Naive thymus-derived CD4-positive, alpha-beta T cell (primary cell): ENCODE results near the gene TDO2. TPM values are rescaled to one million over a fixed set of nuclear protein-coding genes. Genes with fewer than 3 reads are reported as not detected.

ENCODE experiments used
- ATAC-seq: fragments of 150-1000 bp; cut with Tn5 transposase; 2 replicates; pipeline ENCODE4 v1.10.0; 2021; ENCODE audit warnings: mild to moderate bottlenecking, moderate library complexity
- CTCF ChIA-PET: fragments of 350-600 bp; sonication (Branson Sonifier 250); formaldehyde crosslinking; loops from one replicate; lab custom pipeline; 2021; ENCODE audit warnings: antibody characterized with exemption; lab: Charles Lee
- POLR2A ChIA-PET: fragments of 350-600 bp; sonication (Branson Sonifier 250); formaldehyde crosslinking; loops from one replicate; lab custom pipeline; 2021; ENCODE audit warnings: antibody characterized with exemption, inconsistent platforms; lab: Charles Lee
- DNase-seq, 9 donors: peaks; one replicate each; pipeline versions ENCODE4 v3.0.0 to v3.0.0-alpha.2; 2020 to 2022; ENCODE audit warnings: mixed read lengths in 1 of 9
- H3K27ac ChIP-seq: one replicate; pipeline ENCODE4 v1.7.0; 2013; ENCODE audit warnings: mild to moderate bottlenecking, low read depth, low read length, moderate library complexity
- H3K27me3 ChIP-seq, 2 donors: one replicate each; pipeline ENCODE4 v1.7.0; 2013; ENCODE audit warnings: low read length in 2 of 2, mild to moderate bottlenecking in 2 of 2, moderate library complexity in 2 of 2; ENCODE audit not compliant: control insufficient read depth in 2 of 2, insufficient read depth in 2 of 2
- H3K36me3 ChIP-seq, 3 experiments: 1 replicate in 2 of 3; 2 replicates in 1 of 3; pipeline ENCODE4 v1.7.0; 2013; ENCODE audit warnings: low read length in 3 of 3, mild to moderate bottlenecking in 3 of 3, moderate library complexity in 1 of 3; ENCODE audit not compliant: insufficient read depth in 3 of 3, control insufficient read depth in 2 of 3
- H3K4me1 ChIP-seq, 2 donors: one replicate each; pipeline ENCODE4 v1.7.0; 2013; ENCODE audit warnings: low read length in 2 of 2, mild to moderate bottlenecking in 2 of 2, moderate library complexity in 1 of 2; ENCODE audit not compliant: control insufficient read depth in 2 of 2, insufficient read depth in 2 of 2
- H3K4me3 ChIP-seq: 2 replicates; pipeline ENCODE4 v1.7.0; 2013; ENCODE audit warnings: mild to moderate bottlenecking, low read length
- H3K9me3 ChIP-seq, 3 experiments: 1 replicate in 2 of 3; 2 replicates in 1 of 3; pipeline ENCODE4 v1.7.0; 2013; ENCODE audit warnings: low read length in 3 of 3; ENCODE audit not compliant: control insufficient read depth in 2 of 3
- H3K27ac Mint-ChIP-seq, 9 donors: one replicate each; pipeline ENCODE4 v1.8.0; 2020 to 2022; ENCODE audit warnings: mixed read lengths in 9 of 9, mild to moderate bottlenecking in 8 of 9, moderate library complexity in 5 of 9, inconsistent platforms in 2 of 9
- H3K27me3 Mint-ChIP-seq, 5 donors: one replicate each; pipeline ENCODE4 v1.8.0; 2021 to 2022; ENCODE audit warnings: mixed read lengths in 5 of 5, mild to moderate bottlenecking in 1 of 5
- H3K36me3 Mint-ChIP-seq, 5 donors: one replicate each; pipeline ENCODE4 v1.8.0; 2020 to 2022; ENCODE audit warnings: mixed read lengths in 5 of 5, mild to moderate bottlenecking in 3 of 5, inconsistent platforms in 1 of 5
- H3K4me1 Mint-ChIP-seq, 7 donors: one replicate each; pipeline ENCODE4 v1.8.0; 2020 to 2022; ENCODE audit warnings: mixed read lengths in 7 of 7, mild to moderate bottlenecking in 3 of 7, inconsistent platforms in 1 of 7
- H3K4me3 Mint-ChIP-seq, 10 donors: one replicate each; pipeline ENCODE4 v1.8.0; 2020 to 2022; ENCODE audit warnings: mild to moderate bottlenecking in 10 of 10, mixed read lengths in 10 of 10, moderate library complexity in 6 of 10, inconsistent platforms in 2 of 10
- H3K9me3 Mint-ChIP-seq, 11 donors: one replicate each; pipeline ENCODE4 v1.8.0; 2020 to 2022; ENCODE audit warnings: mixed read lengths in 11 of 11, mild to moderate bottlenecking in 4 of 11, inconsistent platforms in 1 of 11, moderate library complexity in 1 of 11
- intact Hi-C, 2 donors: fragments of 100-400 bp; cut with micrococcal nuclease; formaldehyde crosslinking; loops; one replicate each; pipeline ENCODE4 v1.15.1; 2023
- polyA plus RNA-seq, 2 donors: library from polyadenylated mRNA; unstranded; fragments of 300-500 nt; fragmentation: Illumina TruSeq; gene quantifications; one replicate each; pipeline ENCODE4 v1.2.3, GENCODE V29; 2021
- total RNA-seq, 6 experiments: library from RNA in 5 of 6; stranded (reverse) in 5 of 6; gene quantifications; 1 replicate in 5 of 6; 2 replicates in 1 of 6; pipeline ENCODE4 v1.2.3 and lab custom pipeline; 2021 to 2026

TDO2 gene
- total and polyA plus RNA-seq, 7 experiments from 2014 or later: not detected

DNA sequence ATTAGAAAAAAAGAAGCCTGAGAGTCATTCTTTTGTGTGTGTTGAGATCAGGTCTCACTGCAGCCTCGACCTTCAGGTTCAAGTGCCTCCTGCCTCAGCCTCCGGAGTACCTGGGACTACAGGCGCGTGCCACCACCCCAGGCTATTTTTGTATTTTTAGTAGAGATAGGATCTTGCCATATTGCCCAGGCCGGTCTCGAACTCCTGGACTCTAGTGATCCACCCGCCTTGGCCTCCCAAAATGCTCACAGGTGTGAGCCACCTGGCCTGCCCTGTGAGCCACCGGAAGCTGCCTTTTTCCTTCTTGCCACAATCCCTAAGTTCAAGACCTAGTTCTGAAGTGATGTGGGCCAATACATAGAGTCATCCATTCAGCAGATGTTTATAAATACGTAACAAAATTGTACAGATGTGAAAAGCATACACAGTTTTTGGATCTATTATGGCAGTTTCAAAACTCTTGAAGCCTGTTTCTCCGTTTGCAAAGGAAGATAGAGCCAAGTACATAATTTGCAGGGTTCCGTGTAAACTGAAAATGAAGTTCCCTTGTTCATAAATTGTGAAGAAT lies 50.7 kb downstream of the TDO2 start:
- peak overlapping the region; percentile 97 to 100 (median 99) for H3K27ac Mint-ChIP-seq
- H3K9me3 Mint-ChIP-seq: peaks cover 0 to 1% (median 0%) of the 10 kb centered on the region in 11 donors
- intact Hi-C loops: loop anchor here in 1 of 2 donors (5.0 to 10.0 kb wide), 2 partner anchors 319 to 1147 kb away; no protein-coding TSS in a partner anchor
- peaks cover 4 to 17% (median 15%) of the 10 kb centered on the region in 5 donors for H3K27me3 Mint-ChIP-seq
- peak overlapping the region; percentile 92 for H3K27ac ChIP-seq
- H3K4me1 Mint-ChIP-seq: peaks cover 5 to 36% (median 30%) of the 10 kb centered on the region in 7 donors
- ATAC-seq (no peak), DNase-seq (no peak)
- peaks cover 4% of the 10 kb centered on the region in 2 donors for H3K4me1 ChIP-seq
- H3K4me3 Mint-ChIP-seq: peak overlapping the region; percentile 90 to 99 (median 98)
- ChIA-PET CTCF (interaction anchor here (0.6 to 2.5 kb wide), 5 partner anchors 10 to 161 kb away, joined by 3 to 17 read pairs (median 6); no protein-coding TSS in a partner anchor), POLR2A (interaction anchor here (0.8 to 1.3 kb wide), 3 partner anchors 144 to 1404 kb away, joined by 3 to 5 read pairs (median 3); partner anchors contain the start of gene PLRG1)
- no peaks in the 10 kb centered on the region for H3K9me3 ChIP-seq
- H3K27me3 ChIP-seq: no peaks in the 10 kb centered on the region
- no peaks in the 10 kb centered on the region for H3K36me3 Mint-ChIP-seq
- H3K36me3 ChIP-seq: peaks cover 0 to 3% (median 0%) of the 10 kb centered on the region in 3 experiments
- peak overlapping the region; percentile 94 for H3K4me3 ChIP-seq

DNA sequence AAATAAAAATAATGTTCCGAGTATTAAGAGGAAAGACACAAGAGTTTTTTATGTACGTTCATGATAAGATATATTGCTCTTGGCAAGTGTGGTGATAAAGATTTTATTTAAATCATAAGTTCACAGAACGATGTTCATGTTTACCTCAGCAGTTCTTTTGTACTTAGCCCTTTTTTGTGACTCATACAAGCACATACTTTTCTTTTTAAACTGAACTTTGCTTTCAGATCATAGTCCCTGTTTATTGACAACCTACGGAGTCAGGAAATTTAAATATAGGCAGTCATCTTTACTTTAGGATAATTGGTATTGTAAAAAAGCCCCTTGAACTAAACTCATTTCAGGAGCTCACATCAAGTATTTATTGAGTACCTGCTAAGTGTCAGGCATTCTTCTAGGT lies 51.4 kb downstream of the TDO2 start:
- H3K4me1 Mint-ChIP-seq: peaks cover 5 to 31% (median 29%) of the 10 kb centered on the region in 7 donors
- peaks cover 0 to 1% (median 0%) of the 10 kb centered on the region in 11 donors for H3K9me3 Mint-ChIP-seq
- ChIA-PET POLR2A (interaction anchor here (0.7 kb wide), 1 partner anchor 34 kb away, joined by 3 read pairs; no protein-coding TSS in a partner anchor), CTCF (no interaction called here)
- H3K4me3 Mint-ChIP-seq: peak overlapping the region in 5 of 10 donors; percentile 33 to 99 (median 98)
- no peak overlapping the region for H3K27ac ChIP-seq
- intact Hi-C loops: loop anchor here in 1 of 2 donors (5.0 to 10.0 kb wide), 2 partner anchors 320 to 1148 kb away; no protein-coding TSS in a partner anchor
- H3K36me3 ChIP-seq: peaks cover 0 to 3% (median 0%) of the 10 kb centered on the region in 3 experiments
- no peaks in the 10 kb centered on the region for H3K27me3 ChIP-seq
- H3K36me3 Mint-ChIP-seq: no peaks in the 10 kb centered on the region
- no peak overlapping the region for H3K4me3 ChIP-seq
- peaks cover 4% of the 10 kb centered on the region in 2 donors for H3K4me1 ChIP-seq
- H3K9me3 ChIP-seq: no peaks in the 10 kb centered on the region
- no peak for ATAC-seq
- DNase-seq: no peak
- peaks cover 4 to 23% (median 16%) of the 10 kb centered on the region in 5 donors for H3K27me3 Mint-ChIP-seq
- H3K27ac Mint-ChIP-seq: peak overlapping the region in 6 of 9 donors; percentile 16 to 100 (median 98)

DNA sequence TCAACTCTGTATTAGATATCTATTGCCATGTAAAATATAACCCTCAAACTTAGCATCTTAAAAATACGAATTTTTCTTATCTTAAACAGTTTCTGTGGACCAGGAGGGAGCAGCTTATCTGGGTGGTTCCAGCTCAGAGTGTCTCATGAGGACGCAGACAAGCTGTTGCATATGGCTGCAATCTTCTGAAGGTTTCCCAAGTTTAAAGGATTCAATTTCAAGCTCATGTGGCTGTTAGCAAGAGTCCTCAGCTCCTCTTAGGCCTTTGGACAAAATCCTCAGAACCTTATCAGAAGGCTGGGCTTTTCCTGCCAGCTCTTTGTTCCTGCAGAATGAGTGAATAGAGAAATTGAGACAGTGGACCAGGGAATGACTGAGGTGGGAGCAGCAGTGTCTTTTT lies 53.0 kb downstream of the TDO2 start:
- CTCF ChIA-PET: no interaction called here
- H3K4me3 ChIP-seq: no peak overlapping the region
- H3K4me3 Mint-ChIP-seq: no peak overlapping the region
- peaks cover 0 to 1% (median 0%) of the 10 kb centered on the region in 11 donors for H3K9me3 Mint-ChIP-seq
- H3K9me3 ChIP-seq: no peaks in the 10 kb centered on the region
- POLR2A ChIA-PET: no interaction called here
- peaks cover 4 to 25% (median 17%) of the 10 kb centered on the region in 5 donors for H3K27me3 Mint-ChIP-seq
- intact Hi-C loops: loop anchor here in 1 of 2 donors (10.0 kb wide), 1 partner anchor 322 kb away; no protein-coding TSS in a partner anchor
- peaks cover 5 to 28% (median 25%) of the 10 kb centered on the region in 7 donors for H3K4me1 Mint-ChIP-seq
- no peak for DNase-seq
- no peaks in the 10 kb centered on the region for H3K36me3 Mint-ChIP-seq
- no peak for ATAC-seq
- H3K27me3 ChIP-seq: no peaks in the 10 kb centered on the region
- no peak overlapping the region for H3K27ac ChIP-seq
- peak overlapping the region in 2 of 9 donors; percentile 2 to 32 for H3K27ac Mint-ChIP-seq
- peaks cover 4% of the 10 kb centered on the region in 2 donors for H3K4me1 ChIP-seq
- H3K36me3 ChIP-seq: peaks cover 0 to 3% (median 0%) of the 10 kb centered on the region in 3 experiments

DNA sequence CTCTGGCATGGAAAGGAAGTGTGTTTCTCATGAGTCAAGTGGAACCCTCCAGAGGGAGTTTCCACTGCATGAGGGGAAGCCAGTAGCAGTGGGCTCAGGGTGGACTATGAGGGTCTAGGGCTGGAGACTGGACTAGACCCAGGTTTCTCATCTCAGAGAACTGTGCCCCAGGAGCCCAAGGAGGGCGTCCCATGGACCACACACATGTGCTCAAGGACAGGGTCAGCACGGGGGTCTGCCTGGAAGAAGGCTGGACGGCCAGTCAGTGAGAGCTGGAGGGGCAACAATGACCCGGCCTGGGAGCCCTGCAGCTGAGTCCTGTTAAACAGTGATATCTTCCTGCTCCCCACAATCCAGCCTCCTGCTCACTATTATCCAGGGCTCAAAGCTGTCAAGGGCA lies 55.9 kb downstream of the TDO2 start:
- ChIA-PET CTCF (no interaction called here), POLR2A (no interaction called here)
- H3K4me3 Mint-ChIP-seq: no peak overlapping the region
- H3K27ac ChIP-seq: no peak overlapping the region
- intact Hi-C loops: loop anchor here in 1 of 2 donors (10.0 kb wide), 1 partner anchor 325 kb away; no protein-coding TSS in a partner anchor
- H3K9me3 ChIP-seq: no peaks in the 10 kb centered on the region
- H3K4me1 ChIP-seq: no peaks in the 10 kb centered on the region
- peaks cover 4 to 25% (median 17%) of the 10 kb centered on the region in 5 donors for H3K27me3 Mint-ChIP-seq
- H3K9me3 Mint-ChIP-seq: peaks cover 0 to 1% (median 0%) of the 10 kb centered on the region in 11 donors
- DNase-seq (no peak), ATAC-seq (no peak)
- H3K36me3 Mint-ChIP-seq: no peaks in the 10 kb centered on the region
- peaks cover 0 to 9% (median 8%) of the 10 kb centered on the region in 7 donors for H3K4me1 Mint-ChIP-seq
- H3K36me3 ChIP-seq: no peaks in the 10 kb centered on the region
- no peak overlapping the region for H3K4me3 ChIP-seq
- H3K27me3 ChIP-seq: no peaks in the 10 kb centered on the region
- H3K27ac Mint-ChIP-seq: no peak overlapping the region

DNA sequence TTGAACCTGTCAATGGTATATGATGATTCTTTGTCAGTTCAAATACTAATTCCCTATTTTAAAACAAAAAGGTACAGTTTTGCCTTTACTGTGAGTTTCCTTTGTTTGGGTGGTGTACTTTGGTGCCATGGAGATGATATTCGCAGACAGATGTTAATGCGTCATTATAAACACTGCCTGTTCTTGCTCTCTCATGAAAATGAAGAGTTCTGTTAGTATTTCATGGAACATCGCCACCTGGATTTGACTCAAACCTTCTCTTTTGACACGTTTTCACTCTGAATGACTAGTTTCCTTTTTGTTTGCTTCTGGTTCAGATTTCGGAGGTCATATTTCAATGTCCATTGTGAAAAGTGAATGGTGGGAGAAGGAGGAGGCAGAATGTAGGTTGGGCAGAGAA lies 57.0 kb downstream of the TDO2 start:
- Mint-ChIP-seq H3K4me1 (peaks cover 0 to 12% (median 9%) of the 10 kb centered on the region in 7 donors), H3K9me3 (peaks cover 0 to 1% (median 0%) of the 10 kb centered on the region in 11 donors), H3K27me3 (peaks cover 4 to 25% (median 17%) of the 10 kb centered on the region in 5 donors), H3K36me3 (no peaks in the 10 kb centered on the region), H3K27ac (no peak overlapping the region), H3K4me3 (no peak overlapping the region)
- DNase-seq (no peak), ATAC-seq (no peak)
- Histone ChIP-seq H3K27ac (no peak overlapping the region), H3K36me3 (no peaks in the 10 kb centered on the region), H3K4me1 (no peaks in the 10 kb centered on the region), H3K9me3 (no peaks in the 10 kb centered on the region), H3K4me3 (no peak overlapping the region), H3K27me3 (no peaks in the 10 kb centered on the region)
- ChIA-PET POLR2A (no interaction called here), CTCF (no interaction called here)
- intact Hi-C loops: no loop called here

DNA sequence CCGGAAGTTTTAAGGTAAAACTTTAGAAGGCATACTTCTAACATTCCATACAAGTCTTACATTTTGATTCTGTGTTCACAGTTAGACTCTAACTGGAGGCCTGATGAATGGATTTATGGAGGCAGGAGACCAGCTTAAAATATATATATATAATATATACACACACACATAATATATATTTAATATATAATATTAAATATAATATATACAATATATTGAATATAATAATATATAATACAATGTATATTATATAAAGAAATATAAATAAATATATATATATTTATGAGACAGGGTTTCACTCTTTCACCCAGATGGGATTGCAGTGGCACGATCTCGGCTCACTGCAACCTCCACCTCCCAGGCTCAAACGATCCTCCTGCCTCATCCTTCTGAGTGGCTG lies 58.1 kb downstream of the TDO2 start:
- CTCF ChIA-PET: no interaction called here
- Histone ChIP-seq H3K4me3 (no peak overlapping the region), H3K9me3 (no peaks in the 10 kb centered on the region), H3K27me3 (no peaks in the 10 kb centered on the region), H3K27ac (no peak overlapping the region), H3K36me3 (no peaks in the 10 kb centered on the region), H3K4me1 (no peaks in the 10 kb centered on the region)
- H3K27ac Mint-ChIP-seq: no peak overlapping the region
- intact Hi-C loops: no loop called here
- no peak overlapping the region for H3K4me3 Mint-ChIP-seq
- H3K36me3 Mint-ChIP-seq: no peaks in the 10 kb centered on the region
- ATAC-seq: no peak
- H3K4me1 Mint-ChIP-seq: peaks cover 0 to 12% (median 9%) of the 10 kb centered on the region in 7 donors
- H3K9me3 Mint-ChIP-seq: peaks cover 0 to 1% (median 0%) of the 10 kb centered on the region in 11 donors
- no peak for DNase-seq
- POLR2A ChIA-PET: no interaction called here
- peaks cover 0 to 25% (median 17%) of the 10 kb centered on the region in 5 donors for H3K27me3 Mint-ChIP-seq
